Pancreas (tissue), 10 donors: ENCODE data around the gene CEP170B. TPM values are rescaled to one million over a fixed set of nuclear protein-coding genes. Genes with fewer than 3 reads are reported as not detected.

ENCODE experiments used
- ATAC-seq, 4 donors: fragments of 200-7000 bp; cut with Tn5 transposase; one replicate each; pipeline versions ENCODE4 v1.8.0 to v1.9.1; 2020; ENCODE audit warnings: mild to moderate bottlenecking in 4 of 4, moderate library complexity in 4 of 4
- DNase-seq, 6 donors: peaks; one replicate each; pipeline ENCODE4 v3.0.0-alpha.2; 2020
- FAIRE-seq: peaks from 2 replicates; lab custom pipeline; 2012; peaks lifted over from hg19 to GRCh38; lab: Jason Lieb, UNC
- H3K27ac ChIP-seq, 4 donors: fragments of 200-600 bp; sonication (generic); 1 replicate in 3 of 4; 2 replicates in 1 of 4; pipeline versions ENCODE4 v1.5.0 to v1.8.0; 2020
- H3K27me3 ChIP-seq, 4 donors: fragments of 200-600 bp; one replicate each; pipeline ENCODE4 v1.8.0; 2021
- H3K36me3 ChIP-seq, 3 donors: fragments of 200-600 bp; sonication (generic) in 1 of 3; one replicate each; pipeline versions ENCODE4 v1.5.0 to v1.8.0; 2020 to 2021
- H3K4me1 ChIP-seq, 3 donors: fragments of 200-600 bp; one replicate each; pipeline ENCODE4 v1.8.0; 2021
- H3K4me3 ChIP-seq, 4 donors: fragments of 200-600 bp; sonication (generic) in 2 of 4; one replicate each; pipeline versions ENCODE4 v1.5.0 to v1.8.0; 2020 to 2021
- H3K9me3 ChIP-seq, 4 donors: fragments of 200-600 bp; one replicate each; pipeline ENCODE4 v1.8.0; 2021
- WGBS, 2 donors: extraction: QIAGEN DNeasy Blood & Tissue Kit; methylation state at CpG; one replicate each; pipeline ENCODE4 v1.1.7; 2013; 5-methylcytosine and 5-hydroxymethylcytosine counted together
- intact Hi-C, 3 donors: fragments of 100-400 bp; cut with DNase I; formaldehyde crosslinking; loops; one replicate each; pipeline versions ENCODE4 v1.11.1 to v1.14.2; 2022
- polyA plus RNA-seq, 2 donors: library from polyadenylated mRNA; stranded (reverse); fragments of 200-250 nt; gene quantifications; one replicate each; pipeline ENCODE4 v1.2.3, GENCODE V29; 2013
- total RNA-seq, 6 donors: library from RNA; stranded (reverse); fragmentation: NEBNext Ultra II Directional in 4 of 6; extraction: Animal tissue kit (Norgen Biotek cat#: 25700) in 4 of 6; gene quantifications; one replicate each; pipeline versions ENCODE4 v1.2.1 to v1.2.4, GENCODE V29; 2021 to 2023
- TF ChIP-seq, protein P1 (sequence below), 4 donors: fragments of 200-600 bp; sonication (generic) in 3 of 4; IDR thresholded peaks; one replicate each; pipeline versions ENCODE4 v1.5.0 to v1.8.0; 2021; ENCODE audit warnings: antibody characterized with exemption in 4 of 4
- donor health status: healthy with polysubstance abuse.
- donor health status: DM: no; HTN: no; CAD: no; lungs with moderate emphysema.
- donor health status: DM: no; HTN: no; CAD: no.
- donor health status: control.
- donor health status: control.
- donor health status: Bipolar disorder and iron deficiency.
- donor health status: DM: yes; HTN: yes; CAD: no.
- donor health status: DM: no; HTN: no; CAD: no.
- donor health status: DM: no; HTN: no; CAD: no.
- donor health status: DM: yes; HTN: yes; CAD: no.

Gene CEP170B
- total and polyA plus RNA-seq, 8 donors, result 17.7 to 43.8 (median 21.9) TPM

DNA sequence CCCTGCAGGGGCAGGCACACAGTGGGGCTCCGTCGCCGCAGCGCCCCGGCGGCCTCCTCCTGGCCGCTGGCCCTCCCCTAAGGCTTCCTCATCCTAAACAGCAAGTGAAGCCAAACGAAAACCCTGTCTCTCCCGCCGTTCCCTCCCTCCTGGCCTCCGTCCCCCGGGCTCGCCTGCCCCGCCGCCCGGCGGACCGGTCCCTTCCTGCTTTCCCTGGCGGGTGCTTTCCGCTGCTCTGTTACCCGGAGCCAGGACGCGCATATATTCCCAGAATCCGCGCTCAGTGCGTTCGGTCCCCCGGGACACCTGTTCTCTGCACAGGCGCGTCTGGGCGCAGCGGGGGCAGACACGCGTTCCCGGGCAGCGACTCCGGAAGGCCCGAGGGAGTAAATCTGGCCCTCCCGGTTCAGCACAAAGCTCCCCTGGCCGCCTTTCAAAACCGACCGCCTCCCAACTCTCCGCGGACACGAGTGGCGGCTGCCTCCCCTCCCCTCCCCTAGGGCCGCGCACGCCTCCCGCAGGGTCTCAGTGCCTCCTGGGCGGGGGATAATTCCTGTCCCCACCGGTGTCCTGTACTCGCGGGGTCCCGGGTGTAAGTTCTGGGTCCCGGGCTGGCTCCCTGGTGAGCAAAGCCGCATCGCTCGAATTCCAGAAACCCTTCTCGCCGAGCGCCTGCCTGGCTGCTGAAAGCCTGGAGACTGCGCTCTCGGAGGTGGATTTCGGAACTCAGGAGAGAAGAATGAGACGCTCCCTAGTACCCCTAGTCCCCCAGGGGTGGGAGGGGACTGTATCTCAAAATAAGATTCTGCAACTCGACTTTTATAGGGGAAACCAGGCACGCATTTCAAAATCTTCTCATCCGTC is 21.4 kb upstream of the CEP170B start:
- peak overlapping the region in 2 of 4 donors; percentile 32 to 39 for H3K4me3 ChIP-seq
- no peaks in the 10 kb centered on the region for H3K36me3 ChIP-seq
- 1 to 3% methylated on average over 65 to 69 of the region's 69 CpGs for WGBS, 2 donors
- intact Hi-C loops, result no loop called here
- DNase-seq, result peak in 1 of 6 donors; percentile 69
- no peak for FAIRE-seq
- no peak overlapping the region for H3K27ac ChIP-seq
- H3K4me1 ChIP-seq, result no peaks in the 10 kb centered on the region
- peaks cover 0 to 6% (median 0%) of the 10 kb centered on the region in 4 donors for H3K27me3 ChIP-seq
- no peaks in the 10 kb centered on the region for H3K9me3 ChIP-seq
- peak; percentile 55 to 82 (median 65) for ATAC-seq
- TF ChIP-seq, protein P1, sequence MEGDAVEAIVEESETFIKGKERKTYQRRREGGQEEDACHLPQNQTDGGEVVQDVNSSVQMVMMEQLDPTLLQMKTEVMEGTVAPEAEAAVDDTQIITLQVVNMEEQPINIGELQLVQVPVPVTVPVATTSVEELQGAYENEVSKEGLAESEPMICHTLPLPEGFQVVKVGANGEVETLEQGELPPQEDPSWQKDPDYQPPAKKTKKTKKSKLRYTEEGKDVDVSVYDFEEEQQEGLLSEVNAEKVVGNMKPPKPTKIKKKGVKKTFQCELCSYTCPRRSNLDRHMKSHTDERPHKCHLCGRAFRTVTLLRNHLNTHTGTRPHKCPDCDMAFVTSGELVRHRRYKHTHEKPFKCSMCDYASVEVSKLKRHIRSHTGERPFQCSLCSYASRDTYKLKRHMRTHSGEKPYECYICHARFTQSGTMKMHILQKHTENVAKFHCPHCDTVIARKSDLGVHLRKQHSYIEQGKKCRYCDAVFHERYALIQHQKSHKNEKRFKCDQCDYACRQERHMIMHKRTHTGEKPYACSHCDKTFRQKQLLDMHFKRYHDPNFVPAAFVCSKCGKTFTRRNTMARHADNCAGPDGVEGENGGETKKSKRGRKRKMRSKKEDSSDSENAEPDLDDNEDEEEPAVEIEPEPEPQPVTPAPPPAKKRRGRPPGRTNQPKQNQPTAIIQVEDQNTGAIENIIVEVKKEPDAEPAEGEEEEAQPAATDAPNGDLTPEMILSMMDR (IDR thresholded peaks at IDR 0.05), result no peak

- peak; percentile 20 to 42 (median 38) for ATAC-seq
- H3K27me3 ChIP-seq, result peaks cover 0 to 6% (median 0%) of the 10 kb centered on the region in 4 donors
- H3K36me3 ChIP-seq, result no peaks in the 10 kb centered on the region
- TF ChIP-seq, protein P1 (IDR thresholded peaks at IDR 0.05), result no peak
- no peaks in the 10 kb centered on the region for H3K9me3 ChIP-seq
- peak overlapping the region in 2 of 4 donors; percentile 32 to 39 for H3K4me3 ChIP-seq
- 17 to 21% methylated on average over 27 of the region's 27 CpGs for WGBS, 2 donors
- H3K4me1 ChIP-seq, result no peaks in the 10 kb centered on the region
- no peak for FAIRE-seq
- intact Hi-C loops, result no loop called here
- DNase-seq, result peak in 1 of 6 donors; percentile 56
- H3K27ac ChIP-seq, result no peak overlapping the region
Observed at GRCh38 chr14:104844306-104845032, 20.6 kb upstream of the CEP170B start.

GRCh38 chr14:104845033-104845666 is 19.9 kb upstream of the CEP170B start:
- H3K27ac ChIP-seq, result no peak overlapping the region
- DNase-seq (peak in 1 of 6 donors; percentile 45), FAIRE-seq (no peak), ATAC-seq (no peak)
- H3K4me1 ChIP-seq, result no peaks in the 10 kb centered on the region
- H3K9me3 ChIP-seq, result no peaks in the 10 kb centered on the region
- intact Hi-C loops, result no loop called here
- no peak overlapping the region for H3K4me3 ChIP-seq
- TF ChIP-seq, protein P1 (IDR thresholded peaks at IDR 0.05), result no peak
- peaks cover 0 to 6% (median 0%) of the 10 kb centered on the region in 4 donors for H3K27me3 ChIP-seq
- no peaks in the 10 kb centered on the region for H3K36me3 ChIP-seq
- 80% methylated on average over 4 of the region's 4 CpGs for WGBS, 2 donors

- Histone ChIP-seq H3K36me3 (no peaks in the 10 kb centered on the region), H3K4me1 (no peaks in the 10 kb centered on the region), H3K4me3 (no peak overlapping the region), H3K27me3 (peaks cover 0 to 6% (median 0%) of the 10 kb centered on the region in 4 donors), H3K27ac (no peak overlapping the region), H3K9me3 (no peaks in the 10 kb centered on the region)
- ATAC-seq (no peak), FAIRE-seq (no peak), DNase-seq (peak in 1 of 6 donors; percentile 17)
- intact Hi-C loops, result no loop called here
- WGBS, 2 donors, result 85 to 92% methylated on average over 3 of the region's 3 CpGs
- TF ChIP-seq, protein P1 (IDR thresholded peaks at IDR 0.05), result no peak
Observed at GRCh38 chr14:104845834-104846441, 19.1 kb upstream of the CEP170B start.
